Measurements from ENCODE around the gene ZFYVE28.

The ZFYVE28 gene

GRCh38 chr4:2254665-2255500, 163.6 kb downstream of the ZFYVE28 start:
- DNase-seq, result peak; percentile 0

GRCh38 chr4:2253160-2254084, 165.0 kb downstream of the ZFYVE28 start:
- peak; percentile 0 for DNase-seq

- no peak for DNase-seq
Measured at GRCh38 chr4:2252530-2253091, 165.8 kb downstream of the ZFYVE28 start.

GRCh38 chr4:2251795-2252529, 166.5 kb downstream of the ZFYVE28 start:
- DNase-seq, result peak; percentile 1

GRCh38 chr4:2251073-2251794, 167.2 kb downstream of the ZFYVE28 start:
- peak; percentile 1 for DNase-seq

- no peak for DNase-seq
Measured at GRCh38 chr4:2250357-2251072, 167.9 kb downstream of the ZFYVE28 start.

- DNase-seq, result no peak
Measured at GRCh38 chr4:2249526-2250356, 168.7 kb downstream of the ZFYVE28 start.

- no peak for DNase-seq
Measured at GRCh38 chr4:2248821-2249261, 169.6 kb downstream of the ZFYVE28 start.

- DNase-seq, result peak; percentile 1
Measured at GRCh38 chr4:2248044-2248780, 170.2 kb downstream of the ZFYVE28 start.

GRCh38 chr4:2247128-2248043, 171.1 kb downstream of the ZFYVE28 start:
- DNase-seq, result peak; percentile 1

GRCh38 chr4:2246384-2247127, 171.9 kb downstream of the ZFYVE28 start:
- no peak for DNase-seq

GRCh38 chr4:2245787-2246275, 172.6 kb downstream of the ZFYVE28 start:
- no peak for DNase-seq

- DNase-seq, result peak; percentile 5
Measured at GRCh38 chr4:2245057-2245786, 173.2 kb downstream of the ZFYVE28 start.

- DNase-seq, result no peak
Measured at GRCh38 chr4:2243681-2244380, 174.6 kb downstream of the ZFYVE28 start.

GRCh38 chr4:2241410-2242353, 176.8 kb downstream of the ZFYVE28 start, which contains the start of the genes HAUS3 and POLN:
Gene HAUS3, minus strand, starts transcription at chr4:2242121. Its CDS starts 1,175 bp downstream, at chr4:2240946.
Gene POLN, minus strand, starts transcription at chr4:2242121. Its CDS starts 12,890 bp downstream, at chr4:2229231.
- DNase-seq, result peak; percentile 99

Measured in stimulated activated CD4-positive, alpha-beta T cell treated with anti-CD3 and anti-CD28 coated beads, Interleukin-1b, Interleukin-23, amount 100 ng/mL, for 48 hours (primary cell).